GM21529 (cell line): Measurements from ENCODE around the gene SNCB.
A peak's percentile ranks its signal among the peaks of the same experiment; 100 is the strongest.

Source experiments
- ATAC-seq: cut with Tn5 transposase; IDR thresholded peaks from one replicate; pipeline ENCODE4 v1.9.1; 2021; ENCODE audit not compliant: unreplicated experiment

SNCB gene

GRCh38 chr5:176629853-176630680 lies at the start of gene SNCB, which contains the start of gene EIF4E1B:
Gene SNCB (minus strand): TSS chr5:176630534. CDS start chr5:176629654, 880 bp downstream.
Gene EIF4E1B (plus strand): TSS chr5:176630675. CDS start chr5:176642788, 12,113 bp downstream.
- ATAC-seq, result peak; percentile 75

- ATAC-seq, result no peak
Observed at GRCh38 chr5:176679365-176680225, 49.3 kb upstream of the SNCB start.

- no peak for ATAC-seq
Observed at GRCh38 chr5:176678584-176678983, 48.2 kb upstream of the SNCB start.

GRCh38 chr5:176677209-176677939 lies 47.0 kb upstream of the SNCB start:
- no peak for ATAC-seq

GRCh38 chr5:176676361-176676824 lies 46.1 kb upstream of the SNCB start:
- peak; percentile 88 for ATAC-seq

- no peak for ATAC-seq
Observed at GRCh38 chr5:176675676-176676360, 45.5 kb upstream of the SNCB start.

GRCh38 chr5:176674799-176675198 lies 44.5 kb upstream of the SNCB start:
- ATAC-seq, result no peak

- ATAC-seq, result no peak
Observed at GRCh38 chr5:176673651-176674583, 43.6 kb upstream of the SNCB start.

- no peak for ATAC-seq
Observed at GRCh38 chr5:176671890-176672747, 41.8 kb upstream of the SNCB start.

GRCh38 chr5:176671399-176671798 lies 41.1 kb upstream of the SNCB start:
- ATAC-seq, result no peak

GRCh38 chr5:176670449-176670848 lies 40.1 kb upstream of the SNCB start:
- ATAC-seq, result no peak

- ATAC-seq, result no peak
Observed at GRCh38 chr5:176667637-176668036, 37.3 kb upstream of the SNCB start.

- ATAC-seq, result no peak
Observed at GRCh38 chr5:176665517-176665916, 35.2 kb upstream of the SNCB start.

GRCh38 chr5:176664886-176665285 lies 34.6 kb upstream of the SNCB start:
- ATAC-seq, result no peak

- ATAC-seq, result no peak
Observed at GRCh38 chr5:176664479-176664878, 34.1 kb upstream of the SNCB start.

- no peak for ATAC-seq
Observed at GRCh38 chr5:176663566-176663965, 33.2 kb upstream of the SNCB start.

GRCh38 chr5:176662371-176663333 lies 32.3 kb upstream of the SNCB start:
- no peak for ATAC-seq
